Fibroblast of mammary gland (primary cell): ENCODE results near the gene CDKAL1.

Source experiments
- DNase-seq: peaks from one replicate; pipeline ENCODE4 v3.0.0-alpha.2; 2010; ENCODE audit warnings: low read depth
- H3K4me3 ChIP-seq: 2 replicates; pipeline ENCODE4 v1.5.1; 2011; ENCODE audit warnings: low read depth, mild to moderate bottlenecking, low read length, moderate library complexity; ENCODE audit not compliant: control insufficient read depth
- CTCF ChIP-seq: conservative IDR thresholded peaks from 2 replicates; pipeline ENCODE4 v1.5.1; 2011; ENCODE audit warnings: low read depth, low read length, inconsistent platforms; ENCODE audit not compliant: control insufficient read depth, insufficient read depth

The CDKAL1 gene

GRCh38 chr6:20978151-20978614 is 443.9 kb downstream of the CDKAL1 start:
- DNase-seq = peak; percentile 95
- no peak overlapping the region for H3K4me3 ChIP-seq
- no peak for TF ChIP-seq CTCF

DNA sequence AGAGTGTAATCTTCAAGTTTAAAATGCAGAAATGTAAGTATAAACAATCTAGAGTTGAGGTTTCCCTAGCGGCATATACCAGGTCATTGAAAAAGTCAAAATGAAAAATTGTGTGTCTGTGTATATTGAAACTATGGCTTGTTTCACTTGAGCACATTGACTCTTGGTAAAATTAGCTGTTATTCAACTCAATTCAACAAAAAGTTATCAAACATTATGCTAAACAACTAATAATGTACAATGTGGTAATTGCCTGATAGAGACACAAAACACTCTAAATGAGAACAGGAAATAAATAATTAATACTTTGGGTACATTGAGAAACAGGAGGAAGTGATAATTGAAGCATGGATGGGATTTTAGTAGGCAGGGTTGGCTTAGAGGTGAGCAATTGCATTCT is 444.8 kb downstream of the CDKAL1 start:
- TF ChIP-seq CTCF = no peak
- no peak for DNase-seq
- H3K4me3 ChIP-seq = no peak overlapping the region

DNA sequence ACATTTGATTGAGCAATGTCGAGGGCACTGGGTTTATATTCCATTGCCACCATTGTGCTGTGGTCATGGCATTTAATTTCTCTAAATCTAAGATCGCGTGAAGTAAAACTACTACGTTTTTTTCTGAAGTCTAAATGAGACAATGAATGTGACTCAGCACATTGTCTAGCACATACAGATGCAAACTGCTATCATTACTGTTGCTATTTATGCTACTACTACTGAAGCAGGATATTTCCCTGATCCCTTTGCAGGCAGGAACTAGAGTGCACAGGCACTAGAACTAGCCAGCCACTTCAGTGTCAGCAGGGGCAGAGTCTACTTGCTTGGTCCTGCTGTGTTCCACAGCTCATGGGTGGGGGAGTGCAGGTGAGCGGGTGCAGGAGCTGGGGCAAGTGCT is 449.7 kb downstream of the CDKAL1 start:
- no peak for DNase-seq
- no peak overlapping the region for H3K4me3 ChIP-seq
- TF ChIP-seq CTCF = no peak

- TF ChIP-seq CTCF = no peak
- DNase-seq = no peak
- no peak overlapping the region for H3K4me3 ChIP-seq
Measured at GRCh38 chr6:20985821-20986220, 451.6 kb downstream of the CDKAL1 start.

DNA sequence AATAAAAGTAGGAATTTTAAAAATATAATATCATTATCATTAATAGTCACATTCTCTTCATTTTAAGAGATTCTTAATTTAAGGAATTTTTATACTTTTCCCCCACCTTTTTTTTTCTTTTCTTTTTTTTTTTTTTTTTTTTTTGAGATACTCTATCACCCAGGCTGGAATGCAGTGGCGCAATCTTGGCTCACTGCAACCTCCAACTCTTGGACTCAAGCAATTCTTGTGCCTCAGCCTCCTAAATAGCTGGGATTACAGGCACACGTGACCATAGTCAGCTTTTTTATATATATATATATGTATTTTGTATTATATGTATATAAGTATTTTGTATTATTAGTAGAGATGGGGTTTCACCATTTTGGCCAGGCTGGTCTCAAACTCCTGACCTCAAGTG is 457.7 kb downstream of the CDKAL1 start:
- no peak for TF ChIP-seq CTCF
- peak; percentile 12 for DNase-seq
- H3K4me3 ChIP-seq = no peak overlapping the region

DNA sequence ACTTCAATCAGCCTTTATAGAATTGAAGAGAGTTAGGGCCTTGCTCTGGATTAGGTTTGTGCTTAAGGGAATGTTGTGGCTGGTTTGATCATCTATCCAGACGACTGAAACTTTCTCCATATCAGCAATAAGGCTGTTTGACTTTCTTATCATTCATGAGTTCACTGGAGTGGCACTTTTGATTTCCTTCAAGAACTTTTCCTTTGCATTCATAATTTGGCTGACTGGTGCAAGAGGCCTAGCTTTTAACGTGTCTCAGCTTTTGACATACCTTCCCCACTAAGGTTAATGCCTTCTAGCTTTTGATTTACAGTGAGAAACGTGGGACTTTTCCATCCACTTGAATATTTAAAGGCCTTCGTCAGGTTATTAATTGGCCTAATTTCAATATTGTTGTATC is 461.8 kb downstream of the CDKAL1 start:
- no peak for TF ChIP-seq CTCF
- DNase-seq = no peak
- no peak overlapping the region for H3K4me3 ChIP-seq

- H3K4me3 ChIP-seq = no peak overlapping the region
- no peak for TF ChIP-seq CTCF
- DNase-seq = no peak
Measured at GRCh38 chr6:20997143-20997769, 463.0 kb downstream of the CDKAL1 start.
